ENCODE data around the gene MCTP1.

DNA sequence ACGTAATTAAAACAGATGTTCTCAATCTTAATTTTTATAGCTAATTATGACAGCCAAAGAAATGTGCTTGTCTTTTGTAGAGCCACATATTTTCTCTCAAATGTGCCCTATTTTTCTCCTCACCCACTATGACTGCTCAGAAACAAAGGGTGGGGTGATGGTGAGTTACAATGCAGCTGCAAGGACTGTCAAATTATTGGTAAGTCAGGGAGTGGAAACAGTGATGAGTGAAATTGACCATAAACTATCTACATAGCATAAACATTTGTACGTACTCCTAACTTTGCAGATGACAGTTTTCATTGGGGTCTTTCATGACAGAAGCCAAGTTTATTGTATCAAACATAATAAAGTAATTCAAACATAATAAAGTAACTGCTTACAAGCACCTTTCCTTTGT lies 215.9 kb downstream of the MCTP1 start:
- TF ChIP-seq EZH2 (IDR thresholded peaks at IDR 0.05; ENCODE audit: insufficient read depth, poor library complexity, severe bottlenecking): no peak
- TF ChIP-seq EZH2phosphoT487 (IDR thresholded peaks at IDR 0.05; ENCODE audit: insufficient read depth, low read depth): no peak

Measured in GM23248 (cell line).